Calu3 (cell line): ENCODE data around the gene FAM234A. TPM values are rescaled to one million over a fixed set of nuclear protein-coding genes. Genes with fewer than 3 reads are reported as not detected.
A peak's percentile ranks its signal among the peaks of the same experiment; 100 is the strongest.

Experiments used
- BruUV-seq: library from RNA; stranded (reverse); fragments of 400-500 nt; replicated peaks from 2 replicates; lab custom pipeline; 2021; lab: Mats Ljungman, UMichigan
- CTCF ChIA-PET: fragments of 300-600 bp; sonication (Branson Sonifier 250); formaldehyde crosslinking; loops from one replicate; lab custom pipeline; 2022; ENCODE audit warnings: antibody characterized with exemption; lab: Charles Lee
- DNase-seq: peaks from one replicate; pipeline ENCODE4 v3.0.0; 2022
- H3K27ac Mint-ChIP-seq: one replicate; pipeline ENCODE4 v1.8.0; 2022; ENCODE audit warnings: mixed read lengths; ENCODE audit not compliant: unreplicated experiment
- H3K27me3 Mint-ChIP-seq: one replicate; pipeline ENCODE4 v1.8.0; 2022; ENCODE audit warnings: mixed read lengths; ENCODE audit not compliant: unreplicated experiment
- H3K36me3 Mint-ChIP-seq: one replicate; pipeline ENCODE4 v1.8.0; 2022; ENCODE audit warnings: mild to moderate bottlenecking, moderate library complexity, mixed read lengths; ENCODE audit not compliant: insufficient read depth, unreplicated experiment
- H3K4me1 Mint-ChIP-seq: one replicate; pipeline ENCODE4 v1.8.0; 2022; ENCODE audit warnings: mild to moderate bottlenecking, low read depth, mixed read lengths; ENCODE audit not compliant: unreplicated experiment
- H3K4me3 Mint-ChIP-seq: one replicate; pipeline ENCODE4 v1.8.0; 2022; ENCODE audit warnings: mild to moderate bottlenecking, low read depth, moderate library complexity, mixed read lengths; ENCODE audit not compliant: unreplicated experiment
- H3K9me3 Mint-ChIP-seq: one replicate; pipeline ENCODE4 v1.8.0; 2022; ENCODE audit warnings: low read depth, mixed read lengths; ENCODE audit not compliant: unreplicated experiment
- CTCF ChIP-seq: fragments of 200-600 bp; IDR thresholded peaks from one replicate; pipeline ENCODE4 v1.8.0; 2022; ENCODE audit warnings: antibody characterized with exemption; ENCODE audit not compliant: unreplicated experiment
- intact Hi-C: fragments of 100-400 bp; cut with micrococcal nuclease; formaldehyde crosslinking; loops from one replicate; pipeline ENCODE4 v1.10.0; 2022; ENCODE audit not compliant: unreplicated experiment
- total RNA-seq: library from RNA; stranded (reverse); gene quantifications from 2 replicates; pipeline ENCODE4 v1.2.3, GENCODE V29; 2022

FAM234A gene
- total RNA-seq, 1 experiment from 2014 or later = 118 TPM

DNA sequence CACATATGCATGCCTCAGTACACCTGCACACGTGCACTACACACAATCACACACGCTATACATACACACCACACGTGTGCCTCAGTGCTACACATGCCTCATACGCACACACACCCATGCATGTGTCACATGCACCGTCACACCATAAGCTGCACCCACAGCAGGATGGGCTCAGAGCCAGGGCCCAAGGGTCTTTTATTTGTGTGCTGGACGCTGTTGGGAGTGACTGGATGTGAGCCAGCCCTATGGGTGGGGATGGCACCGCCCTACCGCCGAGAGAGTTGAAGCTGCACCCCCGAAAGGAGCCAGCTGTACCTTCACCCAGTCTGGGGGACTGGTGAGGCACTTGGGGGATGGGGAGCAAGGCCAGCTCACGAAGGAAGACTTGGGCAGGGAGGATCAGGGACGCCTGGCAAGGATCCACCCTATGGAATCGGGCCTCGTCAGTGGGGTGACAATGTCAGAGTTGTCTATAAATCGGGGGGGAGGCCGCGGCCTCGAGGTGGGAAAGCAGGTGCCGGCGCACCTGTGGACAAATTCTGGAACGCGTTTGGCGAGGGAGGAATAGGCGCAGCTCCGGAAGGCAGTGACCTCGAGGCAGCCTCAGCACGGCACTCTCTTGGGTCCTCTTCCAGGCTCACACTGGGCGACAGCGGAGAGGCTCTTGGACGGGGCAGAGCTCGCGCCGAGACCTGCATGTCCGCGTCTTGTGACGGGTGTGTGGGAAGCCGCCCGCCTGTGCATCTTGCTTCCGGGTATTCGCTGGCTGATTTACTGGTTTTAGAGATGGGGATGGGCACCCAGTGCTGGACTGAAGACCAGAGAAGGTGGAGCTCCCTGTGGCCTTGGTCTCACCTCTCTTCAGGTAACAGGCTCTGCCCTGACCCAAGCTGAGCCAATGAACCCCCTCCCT lies 33.8 kb downstream of the FAM234A start:
- H3K4me3 Mint-ChIP-seq = peak overlapping the region; percentile 55
- DNase-seq = peak; percentile 46
- H3K36me3 Mint-ChIP-seq = peaks cover 37% of the 10 kb centered on the region
- CTCF ChIA-PET = interaction anchor here (0.6 to 1.3 kb wide), 2 partner anchors 23 to 85 kb away, joined by 3 to 5 read pairs; no protein-coding TSS in a partner anchor
- H3K27ac Mint-ChIP-seq = peak overlapping the region; percentile 31
- BruUV-seq = no TSS peak
- peaks cover 27% of the 10 kb centered on the region for H3K4me1 Mint-ChIP-seq
- TF ChIP-seq CTCF = no peak
- no peaks in the 10 kb centered on the region for H3K9me3 Mint-ChIP-seq
- intact Hi-C loops = no loop called here
- H3K27me3 Mint-ChIP-seq = peaks cover 18% of the 10 kb centered on the region

DNA sequence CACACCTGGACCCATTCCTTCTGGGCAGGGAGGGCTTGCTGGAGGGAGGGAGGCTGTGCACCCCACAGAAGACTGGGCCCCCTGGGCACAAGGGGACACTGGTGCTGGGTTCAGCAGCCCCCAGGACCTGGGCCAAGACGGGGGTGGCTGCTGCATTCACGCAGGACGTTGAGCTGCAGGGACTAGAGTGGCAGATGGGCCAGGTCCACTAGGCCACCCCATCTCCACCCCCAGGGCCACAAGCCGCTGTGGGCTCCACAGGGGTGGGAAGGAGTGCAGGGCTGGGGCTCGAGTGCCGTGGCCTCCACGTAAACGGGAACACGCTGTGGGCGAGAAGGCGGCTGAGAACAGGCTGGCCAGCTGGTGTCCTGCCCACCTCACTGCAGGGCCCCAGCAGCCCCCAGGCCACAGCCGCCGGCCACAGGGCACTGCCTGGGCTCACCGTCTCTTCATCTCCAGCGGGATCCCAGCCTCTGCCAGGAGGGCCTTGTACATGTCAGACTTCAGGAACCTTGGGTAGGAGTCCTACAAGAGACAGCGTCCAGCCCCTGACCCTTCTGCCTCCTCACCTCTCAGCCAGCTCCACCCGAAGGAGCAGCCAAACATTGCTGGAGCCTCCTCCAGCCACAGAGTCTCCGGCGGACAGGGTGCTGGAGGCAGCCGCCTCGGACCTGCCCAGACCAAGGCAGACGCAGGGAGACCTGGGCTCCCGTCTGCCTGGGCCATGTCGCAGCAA lies 34.6 kb downstream of the FAM234A start:
- no peak for DNase-seq
- CTCF ChIA-PET = interaction anchor here (0.6 to 1.3 kb wide), 2 partner anchors 22 to 84 kb away, joined by 3 to 5 read pairs; no protein-coding TSS in a partner anchor
- Mint-ChIP-seq H3K27me3 (peaks cover 18% of the 10 kb centered on the region), H3K27ac (no peak overlapping the region), H3K4me1 (peaks cover 27% of the 10 kb centered on the region), H3K4me3 (no peak overlapping the region), H3K9me3 (no peaks in the 10 kb centered on the region), H3K36me3 (peaks cover 31% of the 10 kb centered on the region)
- TF ChIP-seq CTCF = no peak
- intact Hi-C loops = no loop called here
- BruUV-seq = no TSS peak

GRCh38 chr16:270381-271255 lies 36.0 kb downstream of the FAM234A start:
- H3K9me3 Mint-ChIP-seq = no peaks in the 10 kb centered on the region
- no TSS peak for BruUV-seq
- intact Hi-C loops = no loop called here
- peaks cover 23% of the 10 kb centered on the region for H3K4me1 Mint-ChIP-seq
- DNase-seq = no peak
- H3K27me3 Mint-ChIP-seq = peaks cover 18% of the 10 kb centered on the region
- CTCF ChIA-PET = no interaction called here
- no peak overlapping the region for H3K4me3 Mint-ChIP-seq
- H3K27ac Mint-ChIP-seq = no peak overlapping the region
- peaks cover 20% of the 10 kb centered on the region for H3K36me3 Mint-ChIP-seq
- no peak for TF ChIP-seq CTCF
